Measurements from ENCODE around the gene RPL6. TPM values are rescaled to one million over a fixed set of nuclear protein-coding genes. Genes with fewer than 3 reads are reported as not detected.
"Not testable (repeated sequence)": the region's sequence is repeated elsewhere in the genome, so short reads cannot be mapped to it uniquely, and the experiment has no call there.

Gene RPL6
- polyA plus RNA-seq, 3 donors, result 2,076 to 2,457 (median 2,360) TPM

DNA sequence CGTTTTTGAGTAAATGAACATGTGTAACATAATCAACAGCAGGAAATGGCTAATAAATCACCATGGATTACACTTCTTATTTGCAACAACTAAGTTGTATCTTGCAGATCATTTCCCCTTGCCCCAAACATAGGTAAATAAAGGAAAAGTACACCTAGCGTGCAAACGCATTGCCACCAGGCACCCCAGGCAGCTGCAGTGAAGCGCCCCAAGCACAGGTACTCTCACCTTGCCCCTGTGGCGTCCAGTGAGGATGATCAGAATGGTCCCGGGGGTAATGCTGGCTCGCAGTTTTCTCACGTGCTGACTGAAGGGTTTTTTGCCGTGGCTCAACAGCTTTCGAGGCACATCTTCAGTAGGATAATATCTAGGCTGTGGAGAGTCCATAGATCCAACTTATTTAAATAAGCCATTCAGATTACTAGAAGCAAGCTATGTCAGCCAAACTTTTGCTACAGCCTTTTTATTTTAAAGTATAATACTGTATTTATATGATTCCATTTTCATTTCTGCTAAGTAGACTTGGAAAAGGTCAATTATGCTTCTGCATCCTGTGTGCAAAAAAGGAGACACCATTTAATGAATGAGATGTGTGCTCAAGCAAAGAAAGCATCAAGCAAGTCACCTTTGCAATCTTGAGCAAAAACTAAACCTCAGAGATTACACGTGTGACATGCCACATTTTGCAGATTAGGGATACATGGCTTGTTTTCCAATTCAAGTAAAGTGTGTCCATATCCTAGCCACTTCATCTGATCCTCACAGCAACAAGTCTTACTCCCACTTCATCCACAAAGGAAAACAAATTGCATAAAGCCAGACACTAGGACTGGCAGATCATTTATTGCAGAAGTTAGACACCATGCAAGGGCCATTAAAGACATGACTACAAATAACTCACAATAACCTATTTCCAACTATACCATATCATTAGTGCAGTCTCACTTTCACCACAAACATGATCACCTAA is 2.6 kb downstream of the RPL6 start:
- DNase-seq (ENCODE audit: extremely low read depth in 1 of 11, low read depth in 9 of 11, low spot score in 4 of 11), result no peak

DNA sequence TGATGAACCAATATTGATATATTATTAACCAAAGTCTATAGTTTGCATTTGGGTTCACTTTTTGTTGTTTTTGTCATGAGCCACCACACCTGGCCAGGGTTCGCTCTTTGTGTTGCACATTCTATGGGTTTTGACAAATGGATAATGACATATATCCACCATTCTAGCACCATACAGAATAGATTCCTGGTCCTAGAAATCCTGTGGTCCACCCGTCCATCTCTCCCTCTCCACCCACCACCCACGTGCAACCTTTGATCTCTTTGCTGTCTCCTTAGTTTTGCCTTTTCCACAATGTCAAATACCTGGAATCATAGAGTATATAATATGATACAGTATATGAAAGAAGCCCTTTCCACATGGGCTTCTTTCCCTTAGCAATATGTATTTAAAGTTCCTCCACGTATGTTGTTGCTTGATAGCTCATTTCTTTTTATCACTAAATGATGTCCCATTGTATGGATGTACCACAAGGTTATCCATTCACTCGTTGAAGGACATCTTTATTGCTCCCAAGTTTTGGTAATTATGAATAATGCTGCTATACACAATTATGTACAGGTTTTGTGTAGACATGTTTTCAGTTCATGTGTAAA is 7.4 kb downstream of the RPL6 start:
- no peak for DNase-seq (ENCODE audit: extremely low read depth in 1 of 11, low read depth in 9 of 11, low spot score in 4 of 11)

DNA sequence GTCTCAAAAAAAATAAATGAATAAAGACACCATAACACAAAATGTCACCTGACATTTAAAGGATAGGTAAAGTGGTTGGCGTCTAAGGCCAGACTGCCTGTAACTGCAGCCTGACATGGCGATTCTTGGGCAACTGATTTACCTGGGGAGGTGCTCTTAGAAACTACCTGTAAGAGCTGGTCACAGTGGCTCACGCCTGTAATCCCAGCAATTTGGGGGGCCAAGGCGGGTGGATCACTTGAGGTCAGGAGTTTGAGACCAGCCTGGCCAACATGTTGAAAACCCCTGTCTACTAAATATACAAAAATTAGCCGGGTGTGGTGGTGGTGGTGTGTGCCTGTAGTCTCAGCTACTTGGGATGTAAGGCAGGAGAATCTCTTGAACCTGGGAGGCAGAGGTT is 8.4 kb downstream of the RPL6 start:
- DNase-seq (ENCODE audit: extremely low read depth in 1 of 11, low read depth in 9 of 11, low spot score in 4 of 11), result no peak

DNA sequence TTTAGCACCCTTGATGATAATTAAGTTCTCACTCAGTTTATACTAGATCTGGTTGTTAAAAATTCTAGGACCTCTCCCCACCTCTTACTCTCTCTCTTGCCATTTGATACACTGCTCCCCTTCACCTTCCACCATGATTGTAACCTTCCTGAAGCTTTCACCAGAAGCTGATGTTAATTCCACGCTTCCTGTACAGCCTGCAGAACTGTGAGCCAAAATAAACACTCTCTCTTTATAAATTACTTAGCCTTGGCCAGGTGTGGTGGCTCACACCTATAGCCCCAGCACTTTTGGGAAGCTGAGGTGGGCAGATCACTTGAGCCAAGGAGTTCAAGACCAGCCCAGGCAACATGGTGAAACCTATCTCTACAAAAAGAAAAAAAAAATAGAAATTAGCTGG is 16.1 kb downstream of the RPL6 start:
- DNase-seq (ENCODE audit: extremely low read depth in 1 of 11, low read depth in 9 of 11, low spot score in 4 of 11), result no peak

DNA sequence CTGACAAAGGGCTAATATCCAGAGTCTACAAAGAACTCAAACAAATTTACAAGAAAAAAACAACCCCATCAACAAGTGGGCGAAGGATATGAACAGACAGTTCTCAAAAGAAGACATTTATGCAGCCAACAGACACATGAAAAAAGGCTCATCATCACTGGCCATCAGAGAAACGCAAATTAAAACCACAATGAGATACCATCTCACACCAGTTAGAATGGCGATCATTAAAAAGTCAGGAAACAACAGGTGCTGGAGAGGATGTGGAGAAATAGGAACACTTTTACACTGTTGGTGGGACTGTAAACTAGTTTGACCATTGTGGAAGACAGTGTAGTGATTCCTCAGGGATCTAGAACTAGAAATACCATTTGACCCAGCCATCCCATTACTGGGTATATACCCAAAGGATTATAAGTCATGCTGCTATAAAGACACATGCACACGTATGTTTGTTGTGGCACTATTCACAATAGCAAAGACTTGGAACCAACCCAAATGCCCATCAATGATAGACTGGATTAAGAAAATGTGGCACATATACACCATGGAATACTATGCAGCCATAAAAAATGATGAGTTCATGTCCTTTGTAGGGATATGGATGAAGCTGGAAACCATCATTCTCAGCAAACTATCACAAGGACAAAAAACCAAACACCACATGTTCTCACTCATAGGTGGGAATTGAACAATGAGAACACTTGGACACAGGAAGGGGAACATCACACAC is 19.3 kb downstream of the RPL6 start:
- not testable (repeated sequence) for DNase-seq (ENCODE audit: extremely low read depth in 1 of 11, low read depth in 9 of 11, low spot score in 4 of 11)

DNA sequence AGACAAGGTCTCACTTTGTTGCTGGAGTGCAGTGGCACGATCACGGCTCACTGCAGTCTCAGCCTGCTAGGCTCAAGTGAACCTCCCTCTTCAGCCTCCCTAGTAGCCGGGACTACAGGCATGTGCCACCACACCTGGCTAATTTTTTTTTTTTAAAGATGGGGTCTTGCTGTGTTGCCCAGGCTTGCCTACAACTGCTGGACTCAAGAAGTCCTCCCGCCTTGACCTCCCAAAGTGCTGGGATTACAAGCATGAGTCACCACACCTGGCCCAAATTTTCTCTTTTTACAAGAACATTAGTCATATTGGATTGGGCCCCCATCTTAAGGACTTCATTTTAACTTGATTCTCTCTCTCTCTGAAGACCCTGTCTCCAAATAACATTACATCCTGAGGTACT is 20.2 kb downstream of the RPL6 start:
- no peak for DNase-seq (ENCODE audit: extremely low read depth in 1 of 11, low read depth in 9 of 11, low spot score in 4 of 11)

DNA sequence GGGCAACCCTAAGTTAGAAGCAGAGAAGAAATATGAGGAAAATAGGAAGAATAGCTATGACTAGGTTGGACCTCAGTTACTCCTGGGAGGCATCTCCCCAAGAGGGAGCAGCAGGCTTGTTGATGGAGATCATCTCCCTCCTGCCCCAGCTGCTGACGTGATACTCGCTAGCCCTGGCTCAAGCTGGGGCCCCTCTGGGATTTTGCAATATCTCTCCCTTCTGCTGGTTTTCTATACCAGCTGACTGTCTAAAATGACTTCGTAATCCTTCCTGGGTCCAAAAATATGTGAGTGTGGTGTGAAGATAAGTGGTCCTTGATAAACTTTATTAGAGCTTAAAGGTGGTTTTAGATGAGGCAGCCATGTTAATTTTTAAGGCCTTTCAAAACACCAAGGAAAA is 22.7 kb downstream of the RPL6 start:
- DNase-seq (ENCODE audit: extremely low read depth in 1 of 11, low read depth in 9 of 11, low spot score in 4 of 11), result no peak

DNA sequence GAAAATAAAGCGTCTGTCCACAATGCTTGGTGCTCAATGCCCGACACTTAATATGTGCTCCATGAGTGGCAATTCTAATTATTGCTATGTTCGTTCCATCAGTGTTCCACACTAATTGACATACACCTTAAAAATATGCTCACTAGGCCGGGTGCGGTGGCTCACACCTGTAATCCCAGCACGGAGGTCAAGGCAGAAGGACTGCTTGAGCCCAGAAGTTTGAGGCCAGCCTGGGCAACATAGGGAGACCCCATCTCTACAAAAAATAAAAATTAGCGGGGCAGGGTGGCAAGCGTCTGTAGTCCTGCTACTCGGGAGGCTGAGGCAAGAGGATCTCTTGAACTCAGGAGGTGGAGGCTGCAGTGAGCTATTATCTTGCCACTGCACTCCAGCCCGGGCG is 26.5 kb downstream of the RPL6 start:
- DNase-seq (ENCODE audit: extremely low read depth in 1 of 11, low read depth in 9 of 11, low spot score in 4 of 11), result no peak

DNA sequence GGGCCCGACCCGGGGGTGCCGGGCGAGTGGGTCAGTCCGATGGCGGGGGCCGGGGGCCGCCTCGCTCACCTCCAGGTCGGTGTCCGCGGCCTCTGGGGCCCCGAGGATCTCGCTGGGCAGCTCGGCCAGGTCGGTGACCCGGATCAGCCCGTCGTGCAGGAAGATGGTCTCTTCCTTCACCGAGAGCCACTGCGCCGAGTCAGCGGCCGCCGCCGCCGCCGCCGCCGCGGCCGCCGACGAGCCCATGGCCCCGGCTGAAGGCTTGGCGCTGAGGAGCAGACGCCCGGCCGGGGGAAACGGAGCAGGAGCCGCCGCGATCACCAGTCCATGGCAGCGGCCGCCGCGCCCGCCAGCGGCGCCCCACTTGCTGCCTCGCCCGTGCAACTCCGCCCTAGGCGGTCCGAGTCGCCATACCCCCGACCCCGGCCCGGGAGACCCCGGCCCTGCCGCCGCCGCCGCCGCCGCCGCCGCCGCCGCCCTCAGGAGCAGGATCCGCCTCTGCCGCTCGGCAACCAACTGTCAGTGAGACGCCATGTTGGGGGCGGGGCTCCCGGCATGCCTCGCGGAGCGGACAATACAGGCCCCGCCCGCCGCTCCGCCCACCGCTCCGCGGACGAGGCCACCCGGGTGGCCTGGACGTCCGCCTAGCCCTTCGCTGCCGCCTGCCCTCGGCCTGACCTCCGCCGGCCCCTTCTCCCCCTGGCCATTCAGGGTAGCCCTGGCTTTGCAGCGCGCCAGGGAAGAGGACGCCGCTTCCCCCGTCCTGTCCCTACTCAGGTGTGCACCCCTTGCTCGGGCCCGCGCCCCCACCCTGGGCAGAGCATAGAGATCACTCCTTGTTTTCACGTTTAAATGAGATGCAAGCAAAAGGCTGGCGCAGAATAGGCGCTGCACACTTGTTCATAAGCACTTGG is 27.3 kb downstream of the RPL6 start, which contains the start of gene HECTD4:
Gene HECTD4, minus strand, starts transcription at position 549 of the 914 bp plus-strand sequence. Its CDS starts 303 bp downstream, at position 246.
- peak; percentile 73 to 91 (median 84) for DNase-seq (ENCODE audit: extremely low read depth in 1 of 11, low read depth in 9 of 11, low spot score in 4 of 11)

DNA sequence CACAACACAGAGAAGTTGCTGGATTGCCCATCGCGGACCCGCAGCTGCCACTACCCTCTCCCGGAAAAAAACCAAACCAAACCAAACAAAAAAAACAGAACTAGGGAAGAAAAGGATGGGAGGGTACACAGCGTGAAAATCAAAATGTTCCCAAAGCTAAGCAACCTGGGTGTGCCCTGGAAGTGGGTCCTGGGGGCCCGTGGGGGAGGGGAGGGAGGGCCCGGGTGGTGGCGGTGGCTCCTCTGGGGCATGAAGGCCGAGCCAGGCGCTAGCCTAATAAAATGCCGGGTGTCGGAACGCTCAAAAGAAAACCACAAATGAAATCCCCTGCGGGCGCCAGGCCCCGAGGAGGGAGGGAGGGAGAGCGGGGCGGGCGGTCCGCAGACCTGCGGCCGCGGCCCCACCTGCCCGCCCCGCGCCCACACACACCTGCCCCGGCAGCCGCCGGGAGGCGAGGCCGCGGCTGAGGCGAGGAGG is 28.0 kb downstream of the RPL6 start:
- peak in 4 of 11 donors; percentile 12 to 21 (median 16) for DNase-seq (ENCODE audit: extremely low read depth in 1 of 11, low read depth in 9 of 11, low spot score in 4 of 11)

DNA sequence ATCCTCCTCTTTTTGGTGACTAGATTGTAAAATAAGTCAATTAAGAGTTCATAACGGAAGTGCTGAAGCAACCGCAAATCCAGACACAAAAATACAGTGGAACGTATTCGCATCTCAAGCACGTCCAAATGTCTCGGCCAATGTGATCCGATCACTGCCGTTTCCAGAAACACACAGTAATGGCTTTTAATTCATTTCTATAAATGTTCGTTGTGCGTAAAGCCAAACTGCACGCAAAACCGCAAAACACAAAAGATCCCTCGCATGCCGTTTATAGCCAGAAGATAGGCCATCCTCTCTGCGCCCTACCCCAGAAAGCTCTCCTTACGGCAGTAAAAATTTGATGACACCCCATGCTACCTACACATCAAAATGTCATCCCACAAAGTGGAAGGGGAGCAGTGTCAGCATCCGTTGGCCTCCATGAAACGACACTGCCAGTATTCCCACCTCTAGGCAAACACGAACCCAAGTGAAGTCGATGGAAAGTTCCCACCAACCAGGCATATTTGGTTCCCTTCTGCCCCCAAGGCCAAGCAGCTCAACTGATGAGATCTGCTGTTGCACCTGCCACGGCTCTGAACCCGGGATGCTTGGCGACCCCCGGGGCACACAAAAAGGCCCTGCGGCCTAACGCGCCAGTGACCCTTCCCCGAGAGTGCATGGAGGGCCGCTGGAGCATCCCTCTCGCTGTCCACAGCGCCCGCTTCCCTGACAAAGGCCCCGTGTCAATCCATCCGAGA is 28.6 kb downstream of the RPL6 start:
- DNase-seq (ENCODE audit: extremely low read depth in 1 of 11, low read depth in 9 of 11, low spot score in 4 of 11), result peak in 2 of 11 donors; percentile 3 to 7

DNA sequence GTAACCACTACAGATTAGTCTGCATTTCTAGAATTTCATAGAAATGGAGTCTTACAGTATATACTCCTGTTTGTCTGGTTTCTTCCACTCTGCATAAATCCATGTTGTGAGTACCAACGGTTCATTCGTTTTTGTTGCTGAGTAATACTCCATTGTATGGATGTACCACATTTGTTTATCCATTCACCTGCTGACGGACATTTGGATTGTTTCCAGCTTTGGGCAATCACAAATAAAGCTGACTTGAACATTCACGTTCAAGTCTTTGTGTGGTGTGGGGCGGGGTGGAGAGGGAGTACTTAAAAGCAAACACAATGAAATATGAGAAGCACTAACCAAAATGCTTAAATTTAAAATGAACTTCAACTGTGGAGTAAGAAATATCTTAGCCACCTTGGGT is 34.3 kb downstream of the RPL6 start:
- DNase-seq (ENCODE audit: extremely low read depth in 1 of 11, low read depth in 9 of 11, low spot score in 4 of 11), result no peak

DNA sequence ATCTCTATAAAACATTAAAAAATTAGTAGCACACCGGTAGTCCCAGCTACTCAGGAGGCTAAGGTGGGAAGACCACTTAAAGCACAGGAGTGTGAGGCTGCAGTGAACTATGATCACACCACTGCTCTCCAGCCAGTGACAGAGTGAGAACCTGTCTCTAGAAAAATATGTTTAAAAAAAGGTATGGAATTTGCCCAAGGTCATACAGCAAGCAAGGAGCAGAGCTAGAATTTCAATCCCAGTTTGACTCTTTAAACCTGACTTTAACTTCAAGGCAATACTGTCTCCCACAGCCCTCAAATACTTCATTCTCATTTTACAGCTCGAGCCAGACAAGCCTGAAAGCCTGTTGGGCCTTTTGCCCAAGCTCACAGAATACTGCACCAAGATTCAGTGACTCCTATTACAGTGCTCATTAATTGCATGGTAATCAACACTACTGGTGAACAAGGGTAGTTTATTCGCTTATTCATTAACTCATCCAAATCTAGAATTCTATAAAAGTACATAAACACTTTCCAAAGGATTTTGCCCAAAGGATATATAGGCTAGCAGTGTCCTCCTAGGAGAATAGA is 35.2 kb downstream of the RPL6 start:
- DNase-seq (ENCODE audit: extremely low read depth in 1 of 11, low read depth in 9 of 11, low spot score in 4 of 11), result no peak

DNA sequence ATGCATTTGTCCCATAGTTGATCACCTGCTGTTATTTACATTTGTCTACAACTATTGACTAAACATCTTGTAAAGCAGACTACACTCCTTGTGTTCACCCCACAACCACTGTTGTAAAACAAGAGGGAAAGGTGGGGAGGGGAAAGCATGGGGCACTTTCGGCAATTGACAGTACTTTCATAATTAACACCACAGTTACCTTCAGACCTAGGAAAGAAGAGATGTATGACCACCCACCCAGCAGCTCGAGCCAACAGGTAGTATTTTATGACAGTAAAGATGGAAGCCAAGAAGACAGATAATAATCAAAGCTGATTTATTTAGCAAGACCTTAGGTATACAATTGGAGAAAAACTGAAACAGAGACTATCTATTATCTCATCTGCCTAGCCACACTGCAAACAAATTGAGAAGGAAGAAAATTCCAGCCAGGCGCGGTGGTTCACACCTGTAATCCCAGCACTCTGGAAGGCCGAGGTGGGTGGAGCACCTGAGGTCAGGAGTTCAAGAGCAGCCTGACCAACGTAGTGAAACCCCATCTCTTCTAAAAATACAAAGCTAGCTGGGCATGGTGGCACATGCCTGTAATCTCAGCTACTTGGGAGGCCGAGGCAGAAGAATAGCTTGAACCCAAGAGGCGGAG is 38.4 kb downstream of the RPL6 start:
- DNase-seq (ENCODE audit: extremely low read depth in 1 of 11, low read depth in 9 of 11, low spot score in 4 of 11), result no peak

DNA sequence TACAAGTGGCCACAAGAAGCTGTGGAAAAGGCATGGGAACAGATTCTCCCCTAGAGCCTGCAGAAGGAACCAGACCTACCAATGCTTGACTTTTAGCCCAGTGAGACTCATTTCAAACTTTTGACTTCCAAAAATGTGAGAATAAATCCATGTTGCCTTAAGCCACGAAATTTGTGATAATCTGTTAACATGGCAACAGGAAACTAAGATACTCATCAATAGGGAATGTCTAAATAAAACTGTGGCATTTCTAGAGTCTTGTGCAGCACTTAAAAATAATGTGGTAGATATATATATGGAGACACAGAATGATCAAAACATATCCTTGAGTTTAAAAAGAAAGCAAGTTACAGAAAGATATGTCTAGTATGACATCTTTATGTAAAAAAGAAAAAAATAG is 39.2 kb downstream of the RPL6 start:
- DNase-seq (ENCODE audit: extremely low read depth in 1 of 11, low read depth in 9 of 11, low spot score in 4 of 11), result no peak

DNA sequence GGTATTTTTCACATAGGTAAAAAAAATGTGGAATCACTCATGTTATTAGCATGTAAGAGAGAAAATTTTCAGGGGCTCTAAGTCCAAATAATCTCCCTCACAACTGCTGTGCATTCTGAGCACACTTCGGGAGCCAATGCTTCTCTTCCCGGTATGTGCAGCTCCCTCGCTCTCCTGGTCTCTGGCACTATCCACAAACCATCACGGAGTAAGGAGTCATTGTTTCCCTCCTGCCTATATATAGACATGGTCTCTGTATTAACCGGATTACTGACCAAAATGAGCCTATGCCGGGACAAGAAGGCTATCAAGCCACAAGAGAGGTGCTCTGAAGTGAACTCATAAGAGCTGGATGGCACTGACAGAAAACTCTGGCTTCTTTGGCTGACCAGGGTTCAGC is 40.5 kb downstream of the RPL6 start:
- no peak for DNase-seq (ENCODE audit: extremely low read depth in 1 of 11, low read depth in 9 of 11, low spot score in 4 of 11)

DNA sequence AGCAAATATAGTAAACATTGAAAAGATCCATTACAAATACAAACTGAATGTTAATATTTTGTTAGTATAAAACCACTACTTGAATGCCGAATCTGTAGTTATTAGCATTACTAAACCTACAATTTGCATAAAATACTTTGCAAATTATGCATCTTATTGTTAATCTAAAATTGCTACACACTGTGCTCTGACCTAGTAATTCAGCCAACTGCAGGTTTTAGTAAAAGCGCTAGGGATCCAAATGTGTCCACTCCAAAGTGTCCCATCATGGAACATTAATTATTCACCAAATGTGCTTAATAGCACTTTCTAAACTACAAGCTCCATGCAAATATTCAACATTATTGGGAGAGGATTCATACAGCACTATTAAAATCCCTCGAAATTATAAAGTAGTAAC is 41.4 kb downstream of the RPL6 start:
- no peak for DNase-seq (ENCODE audit: extremely low read depth in 1 of 11, low read depth in 9 of 11, low spot score in 4 of 11)
